EH (cell line): ENCODE measurements around the gene DNAJC17.
A peak's percentile ranks its signal among the peaks of the same experiment; 100 is the strongest.

ENCODE experiments used
- DNase-seq: peaks from one replicate; pipeline ENCODE4 v3.0.0-alpha.2; 2015; ENCODE audit warnings: low read depth

DNAJC17 gene

GRCh38 chr15:40766194-40766815, 41.0 kb downstream of the DNAJC17 start:
- peak; percentile 75 for DNase-seq

GRCh38 chr15:40764629-40765103, 42.6 kb downstream of the DNAJC17 start:
- no peak for DNase-seq

- peak; percentile 70 for DNase-seq
These were observed 43.3 kb downstream of the DNAJC17 start, which contains the start of gene GCHFR for GRCh38 chr15:40763801-40764628. TSS of gene GCHFR (plus strand) at chr15:40764068. CDS start at chr15:40764181, 113 bp downstream.

- DNase-seq, result peak; percentile 72
These were observed 44.1 kb downstream of the DNAJC17 start for GRCh38 chr15:40762919-40763800.

- DNase-seq, result no peak
These were observed 47.3 kb downstream of the DNAJC17 start for GRCh38 chr15:40759961-40760360.

GRCh38 chr15:40756938-40757337, 50.3 kb downstream of the DNAJC17 start:
- DNase-seq, result no peak

- DNase-seq, result no peak
These were observed 51.5 kb downstream of the DNAJC17 start for GRCh38 chr15:40755812-40756208.

- peak; percentile 91 for DNase-seq
These were observed 52.1 kb downstream of the DNAJC17 start, which contains the start of gene RMDN3 for GRCh38 chr15:40754883-40755811. TSS of gene RMDN3 (minus strand) at chr15:40755254. CDS start at chr15:40754783, 471 bp downstream.

- DNase-seq, result peak; percentile 43
These were observed 52.7 kb downstream of the DNAJC17 start for GRCh38 chr15:40754574-40754882.

GRCh38 chr15:40751745-40752144, 55.5 kb downstream of the DNAJC17 start:
- no peak for DNase-seq

GRCh38 chr15:40750885-40751284, 56.4 kb downstream of the DNAJC17 start:
- DNase-seq, result no peak

- no peak for DNase-seq
These were observed 58.1 kb downstream of the DNAJC17 start for GRCh38 chr15:40749151-40749630.

- DNase-seq, result no peak
These were observed 59.3 kb downstream of the DNAJC17 start for GRCh38 chr15:40747685-40748631.

- peak; percentile 62 for DNase-seq
These were observed 60.3 kb downstream of the DNAJC17 start for GRCh38 chr15:40746916-40747418.

GRCh38 chr15:40744815-40745152, 62.5 kb downstream of the DNAJC17 start:
- DNase-seq, result no peak

GRCh38 chr15:40743921-40744814, 63.1 kb downstream of the DNAJC17 start:
- DNase-seq, result peak; percentile 73

GRCh38 chr15:40743485-40743901, 63.8 kb downstream of the DNAJC17 start:
- no peak for DNase-seq

GRCh38 chr15:40739854-40740253, 67.4 kb downstream of the DNAJC17 start:
- no peak for DNase-seq

- DNase-seq, result no peak
These were observed 68.2 kb downstream of the DNAJC17 start for GRCh38 chr15:40739047-40739446.
